ENCODE data around the gene CENPF.
A peak's percentile ranks its signal among the peaks of the same experiment; 100 is the strongest.
"Not testable (repeated sequence)": the region's sequence is repeated elsewhere in the genome, so short reads cannot be mapped to it uniquely, and the experiment has no call there.

The CENPF gene

GRCh38 chr1:214602764-214603657, at the start of gene CENPF:
TSS of gene CENPF (plus strand) at chr1:214603195. CDS start at chr1:214613755, 10,560 bp downstream.
- DNase-seq: peak; percentile 81

- no peak for DNase-seq
Measured at GRCh38 chr1:214557952-214558735, 44.9 kb upstream of the CENPF start.

- DNase-seq: no peak
Measured at GRCh38 chr1:214563881-214564280, 39.1 kb upstream of the CENPF start.

DNA sequence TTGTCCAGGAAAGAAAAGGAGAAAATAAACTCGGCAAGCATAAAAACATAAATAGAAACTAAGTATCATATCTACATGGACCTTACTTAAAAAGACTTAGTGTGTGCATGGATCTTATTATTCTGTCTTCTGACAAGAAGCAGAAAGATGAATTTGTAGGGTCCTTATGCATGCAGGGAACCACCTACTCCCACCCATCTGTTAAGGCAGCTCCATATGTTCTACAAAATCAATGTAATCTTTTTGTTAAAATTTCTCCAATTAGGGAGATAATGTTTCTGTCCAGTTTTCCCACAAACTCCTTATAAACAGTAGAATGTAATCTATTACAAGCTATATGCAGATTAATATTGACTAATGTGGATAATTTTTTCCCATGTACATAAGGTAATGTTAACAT, 37.7 kb upstream of the CENPF start:
- DNase-seq: no peak

GRCh38 chr1:214566158-214567104, 36.6 kb upstream of the CENPF start:
- DNase-seq: no peak

DNA sequence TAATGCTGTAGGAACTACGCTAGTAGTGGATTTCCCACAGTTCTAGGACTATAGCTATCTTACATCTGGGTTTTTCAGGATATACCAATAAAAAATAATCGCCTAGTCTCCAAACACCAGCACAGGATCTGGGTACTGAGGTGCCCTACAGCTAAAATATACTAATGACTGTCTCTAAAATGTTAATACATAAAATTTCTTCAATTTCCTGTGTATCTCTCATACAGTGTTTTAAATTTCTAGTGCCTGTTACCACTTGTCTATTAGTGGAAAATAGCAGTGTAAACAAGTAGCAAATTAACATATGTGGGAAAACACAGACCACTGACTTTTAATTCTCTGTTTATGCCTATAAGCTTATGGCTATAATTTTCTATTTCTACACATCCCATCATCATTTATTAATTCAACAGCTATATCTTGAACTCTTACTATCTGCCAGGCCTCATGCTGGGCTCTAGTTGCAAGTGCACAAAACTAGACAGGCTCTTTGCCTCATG, 35.5 kb upstream of the CENPF start:
- DNase-seq: no peak

- no peak for DNase-seq
Measured at GRCh38 chr1:214568328-214568727, 34.7 kb upstream of the CENPF start.

DNA sequence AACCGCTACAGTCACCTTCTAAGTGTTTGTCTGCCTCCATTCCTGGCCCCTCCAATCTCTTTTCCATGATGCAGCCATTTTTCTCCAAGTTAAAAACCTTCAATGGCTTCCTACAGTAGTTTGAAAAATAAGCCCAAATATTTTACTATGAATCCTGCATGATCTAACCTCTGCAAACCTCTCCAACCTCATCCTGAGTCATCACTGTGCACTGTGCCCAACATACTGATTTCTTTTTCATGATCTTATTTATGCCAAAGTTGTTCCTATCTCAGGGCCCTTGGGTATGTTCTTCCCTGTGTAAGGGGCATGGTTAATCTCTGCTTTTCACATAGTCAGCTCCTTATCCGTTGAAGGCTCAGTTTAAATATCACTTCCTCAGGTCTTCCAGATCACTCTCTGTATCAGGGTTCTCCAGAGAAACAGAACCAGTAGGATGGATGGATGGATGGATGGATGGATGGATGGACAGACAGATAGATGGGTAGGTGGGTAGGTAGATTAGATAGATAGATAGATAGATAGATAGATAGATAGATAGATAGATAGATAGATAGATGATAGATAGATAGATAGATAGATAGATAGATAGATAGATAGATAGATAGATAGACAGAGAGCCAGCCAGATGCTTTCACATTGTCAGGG, 33.5 kb upstream of the CENPF start:
- no peak for DNase-seq

GRCh38 chr1:214570442-214570841, 32.6 kb upstream of the CENPF start:
- no peak for DNase-seq

DNA sequence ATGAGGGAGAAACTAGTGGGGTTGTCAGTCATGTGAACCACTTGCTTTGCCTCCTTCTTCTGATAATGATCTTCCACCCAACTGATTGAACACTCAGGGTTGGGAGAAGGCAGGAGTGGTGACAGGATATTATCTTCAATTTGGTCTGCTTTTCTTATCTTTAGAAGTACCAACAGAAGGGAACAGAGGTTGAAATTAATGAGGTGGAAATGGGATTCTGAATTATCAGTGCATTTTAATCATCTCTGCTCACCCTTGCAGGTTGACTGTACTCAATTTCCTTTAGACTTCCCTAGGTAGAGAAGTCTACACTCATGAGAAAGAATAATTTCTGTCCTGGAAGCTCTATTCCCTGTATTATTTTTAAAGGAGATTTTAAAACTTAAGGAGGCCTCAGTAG, 31.7 kb upstream of the CENPF start:
- DNase-seq: no peak

GRCh38 chr1:214573386-214574318, 29.3 kb upstream of the CENPF start:
- DNase-seq: no peak

- DNase-seq: no peak
Measured at GRCh38 chr1:214574598-214575411, 28.2 kb upstream of the CENPF start.

DNA sequence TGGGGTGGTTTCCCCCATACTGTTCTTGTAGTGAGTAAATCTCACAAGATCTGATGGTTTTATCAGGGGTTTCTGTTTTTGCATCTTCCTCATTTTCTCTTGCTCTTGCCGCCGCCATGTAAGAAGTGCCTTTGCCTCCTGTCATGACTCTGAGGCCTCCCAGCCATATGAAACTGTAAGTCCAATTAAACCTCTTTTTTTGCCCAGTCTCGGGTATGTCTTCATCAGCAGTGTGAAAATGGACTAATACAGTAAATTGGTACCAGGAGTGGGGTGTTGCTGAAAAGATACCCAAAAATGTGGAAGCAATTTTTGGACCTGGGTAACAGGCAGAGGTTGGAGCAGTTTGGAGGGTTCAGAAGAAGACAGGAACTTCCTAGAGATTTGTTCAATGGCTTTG, 26.9 kb upstream of the CENPF start:
- not testable (repeated sequence) for DNase-seq

- no peak for DNase-seq
Measured at GRCh38 chr1:214579183-214579582, 23.8 kb upstream of the CENPF start.

GRCh38 chr1:214581785-214582184, 21.2 kb upstream of the CENPF start:
- DNase-seq: no peak

DNA sequence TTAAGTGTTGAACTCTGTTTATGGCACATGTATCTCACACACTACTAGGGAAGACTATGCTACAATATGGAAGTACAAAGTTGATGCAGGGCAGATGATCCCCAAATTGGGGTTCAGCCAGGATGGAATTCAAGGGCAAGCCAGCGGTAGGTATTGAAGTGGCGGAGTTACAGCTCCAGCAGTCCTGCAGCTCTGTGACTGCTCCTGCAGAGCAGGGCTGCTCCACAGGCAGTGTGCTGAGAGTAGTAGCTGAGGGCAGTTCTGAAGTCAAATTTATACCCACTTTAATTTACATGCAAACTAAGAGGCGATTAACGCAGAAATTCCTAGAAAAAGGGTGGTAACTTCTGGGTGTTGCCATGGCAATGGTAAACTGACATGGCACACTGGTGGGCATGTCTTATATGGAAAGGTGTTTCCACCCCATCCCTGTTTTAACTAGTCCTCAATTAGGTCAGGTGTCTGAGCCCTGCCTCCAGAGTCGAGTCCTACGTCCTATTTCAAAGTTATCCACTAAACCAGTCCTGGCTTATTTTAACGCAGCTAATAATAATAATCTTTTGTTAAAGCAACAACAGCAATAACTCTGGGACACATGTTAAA, 20.6 kb upstream of the CENPF start:
- DNase-seq: no peak

GRCh38 chr1:214583113-214583512, 19.9 kb upstream of the CENPF start:
- DNase-seq: no peak

DNA sequence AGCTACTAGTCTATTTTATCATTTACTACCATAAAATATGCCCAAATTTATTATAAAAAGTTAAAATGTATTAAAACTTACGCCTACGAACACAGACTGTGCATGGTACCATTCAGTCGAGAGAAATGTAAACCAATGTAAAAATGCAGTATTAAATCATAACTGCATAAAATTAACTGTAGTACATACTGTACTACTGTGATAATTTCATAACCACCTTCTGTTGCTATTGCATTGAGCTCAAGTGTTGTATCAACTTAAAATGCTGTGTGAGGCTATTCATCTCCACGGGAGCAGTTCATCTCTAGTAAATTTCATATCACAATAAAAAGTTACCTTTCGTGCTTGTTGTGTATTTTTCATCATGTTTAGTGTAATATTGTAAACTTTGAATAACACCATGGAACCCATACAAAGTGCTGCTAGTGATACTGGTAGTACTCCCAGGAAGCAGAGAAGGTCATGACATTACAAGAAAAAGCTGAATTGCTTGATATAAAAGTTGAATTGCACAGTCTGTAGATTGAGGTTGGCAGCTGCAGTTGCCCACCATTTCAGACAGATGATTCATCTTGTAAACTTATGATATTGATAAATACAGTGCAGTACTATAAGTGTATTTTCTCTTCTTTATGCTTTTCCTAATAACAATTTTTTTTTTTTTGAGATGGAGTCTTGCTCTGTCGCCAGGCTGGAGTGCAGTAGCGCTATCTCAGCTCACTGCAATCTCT, 19.0 kb upstream of the CENPF start:
- DNase-seq: no peak
